Measurements from ENCODE around the gene DGKI.

DNA sequence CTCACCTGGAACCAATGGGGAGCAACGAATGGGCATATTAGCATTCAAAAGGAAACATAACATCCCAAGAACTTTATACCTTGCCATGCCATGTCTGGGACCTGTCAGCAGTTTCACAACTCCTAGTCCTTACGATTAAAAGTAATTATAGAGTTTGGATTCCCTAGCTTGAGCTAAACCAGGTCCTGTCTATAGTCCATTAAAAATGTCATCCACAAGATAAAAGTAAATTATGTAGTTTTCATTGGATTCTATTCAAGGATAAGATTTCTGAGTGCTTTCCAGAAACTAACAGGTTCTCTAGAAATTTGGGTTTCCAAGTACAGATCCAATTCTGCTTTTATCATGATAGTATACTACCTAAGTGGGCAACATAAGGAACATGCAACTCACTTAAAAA, 339.7 kb downstream of the DGKI start:
- TF ChIP-seq, protein P1, sequence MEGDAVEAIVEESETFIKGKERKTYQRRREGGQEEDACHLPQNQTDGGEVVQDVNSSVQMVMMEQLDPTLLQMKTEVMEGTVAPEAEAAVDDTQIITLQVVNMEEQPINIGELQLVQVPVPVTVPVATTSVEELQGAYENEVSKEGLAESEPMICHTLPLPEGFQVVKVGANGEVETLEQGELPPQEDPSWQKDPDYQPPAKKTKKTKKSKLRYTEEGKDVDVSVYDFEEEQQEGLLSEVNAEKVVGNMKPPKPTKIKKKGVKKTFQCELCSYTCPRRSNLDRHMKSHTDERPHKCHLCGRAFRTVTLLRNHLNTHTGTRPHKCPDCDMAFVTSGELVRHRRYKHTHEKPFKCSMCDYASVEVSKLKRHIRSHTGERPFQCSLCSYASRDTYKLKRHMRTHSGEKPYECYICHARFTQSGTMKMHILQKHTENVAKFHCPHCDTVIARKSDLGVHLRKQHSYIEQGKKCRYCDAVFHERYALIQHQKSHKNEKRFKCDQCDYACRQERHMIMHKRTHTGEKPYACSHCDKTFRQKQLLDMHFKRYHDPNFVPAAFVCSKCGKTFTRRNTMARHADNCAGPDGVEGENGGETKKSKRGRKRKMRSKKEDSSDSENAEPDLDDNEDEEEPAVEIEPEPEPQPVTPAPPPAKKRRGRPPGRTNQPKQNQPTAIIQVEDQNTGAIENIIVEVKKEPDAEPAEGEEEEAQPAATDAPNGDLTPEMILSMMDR (IDR thresholded peaks at IDR 0.05; ENCODE audit: low read depth, low read length, poor library complexity, severe bottlenecking), result no peak
- no peak for TF ChIP-seq EZH2phosphoT487 (IDR thresholded peaks at IDR 0.05; ENCODE audit: borderline replicate concordance, low read length)
